ENCODE data around the gene SUSD4.

DNA sequence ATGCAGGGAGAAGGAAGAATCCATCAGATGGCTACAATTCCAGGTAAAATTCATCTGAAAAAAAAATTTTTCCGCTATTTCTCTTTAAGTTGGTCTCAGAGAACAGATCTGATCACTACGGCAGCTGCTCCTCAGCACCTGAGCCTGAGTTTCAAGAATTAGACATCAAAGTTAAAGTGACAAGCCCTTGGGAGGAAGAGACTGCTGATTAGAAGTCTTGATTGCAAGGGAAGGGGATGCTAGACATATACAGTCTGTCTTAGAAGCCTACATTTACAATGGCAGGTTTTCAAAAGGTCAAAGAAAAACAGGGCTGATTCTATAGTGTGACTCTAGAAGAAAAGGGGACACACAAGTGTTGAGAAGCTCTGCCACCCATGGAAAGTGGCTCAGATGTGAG is 48.3 kb downstream of the SUSD4 start:
- TF ChIP-seq, protein P1, sequence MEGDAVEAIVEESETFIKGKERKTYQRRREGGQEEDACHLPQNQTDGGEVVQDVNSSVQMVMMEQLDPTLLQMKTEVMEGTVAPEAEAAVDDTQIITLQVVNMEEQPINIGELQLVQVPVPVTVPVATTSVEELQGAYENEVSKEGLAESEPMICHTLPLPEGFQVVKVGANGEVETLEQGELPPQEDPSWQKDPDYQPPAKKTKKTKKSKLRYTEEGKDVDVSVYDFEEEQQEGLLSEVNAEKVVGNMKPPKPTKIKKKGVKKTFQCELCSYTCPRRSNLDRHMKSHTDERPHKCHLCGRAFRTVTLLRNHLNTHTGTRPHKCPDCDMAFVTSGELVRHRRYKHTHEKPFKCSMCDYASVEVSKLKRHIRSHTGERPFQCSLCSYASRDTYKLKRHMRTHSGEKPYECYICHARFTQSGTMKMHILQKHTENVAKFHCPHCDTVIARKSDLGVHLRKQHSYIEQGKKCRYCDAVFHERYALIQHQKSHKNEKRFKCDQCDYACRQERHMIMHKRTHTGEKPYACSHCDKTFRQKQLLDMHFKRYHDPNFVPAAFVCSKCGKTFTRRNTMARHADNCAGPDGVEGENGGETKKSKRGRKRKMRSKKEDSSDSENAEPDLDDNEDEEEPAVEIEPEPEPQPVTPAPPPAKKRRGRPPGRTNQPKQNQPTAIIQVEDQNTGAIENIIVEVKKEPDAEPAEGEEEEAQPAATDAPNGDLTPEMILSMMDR (IDR thresholded peaks at IDR 0.05), result no peak
- TF ChIP-seq POLR2A (IDR thresholded peaks at IDR 0.05) (no peak), EP300 (IDR thresholded peaks at IDR 0.05) (no peak)

Measured in upper lobe of left lung (tissue), 4 donors.